Stimulated activated CD4-positive, alpha-beta T cell treated with anti-CD3 and anti-CD28 coated beads, Interleukin-1b, Interleukin-23, amount 100 ng/mL, for 24 hours (primary cell): ENCODE data around the gene MATN1.

ENCODE experiments used
- DNase-seq, 4 experiments: peaks; one replicate each; pipeline ENCODE4 v3.0.0-alpha.2; 2020; ENCODE audit warnings: low read depth in 4 of 4, low spot score in 1 of 4

MATN1 gene

GRCh38 chr1:30683699-30684098 lies 39.7 kb downstream of the MATN1 start:
- no peak for DNase-seq

GRCh38 chr1:30682396-30683275 lies 40.7 kb downstream of the MATN1 start:
- DNase-seq: no peak

GRCh38 chr1:30681782-30682181 lies 41.6 kb downstream of the MATN1 start:
- no peak for DNase-seq

- no peak for DNase-seq
Observed at GRCh38 chr1:30680879-30681278, 42.5 kb downstream of the MATN1 start.

GRCh38 chr1:30680429-30680828 lies 43.0 kb downstream of the MATN1 start:
- DNase-seq: no peak

- no peak for DNase-seq
Observed at GRCh38 chr1:30679976-30680305, 43.4 kb downstream of the MATN1 start.

- DNase-seq: no peak
Observed at GRCh38 chr1:30679201-30679975, 44.0 kb downstream of the MATN1 start.

- no peak for DNase-seq
Observed at GRCh38 chr1:30678209-30678608, 45.2 kb downstream of the MATN1 start.

- no peak for DNase-seq
Observed at GRCh38 chr1:30677471-30677870, 45.9 kb downstream of the MATN1 start.

GRCh38 chr1:30675761-30676160 lies 47.6 kb downstream of the MATN1 start:
- no peak for DNase-seq

GRCh38 chr1:30675289-30675688 lies 48.1 kb downstream of the MATN1 start:
- DNase-seq: no peak

GRCh38 chr1:30673395-30673794 lies 50.0 kb downstream of the MATN1 start:
- no peak for DNase-seq

GRCh38 chr1:30672661-30673060 lies 50.7 kb downstream of the MATN1 start:
- no peak for DNase-seq

- no peak for DNase-seq
Observed at GRCh38 chr1:30670240-30671060, 52.9 kb downstream of the MATN1 start.

GRCh38 chr1:30668546-30669327 lies 54.6 kb downstream of the MATN1 start:
- no peak for DNase-seq

GRCh38 chr1:30668024-30668423 lies 55.4 kb downstream of the MATN1 start:
- no peak for DNase-seq

GRCh38 chr1:30666756-30667273 lies 56.6 kb downstream of the MATN1 start:
- DNase-seq: no peak

GRCh38 chr1:30665216-30666010 lies 58.0 kb downstream of the MATN1 start:
- DNase-seq: no peak

GRCh38 chr1:30664103-30664755 lies 59.2 kb downstream of the MATN1 start:
- DNase-seq: no peak
